GM21576 (cell line): Measurements from ENCODE around the gene PDK2.

ENCODE experiments used
- ATAC-seq: cut with Tn5 transposase; IDR thresholded peaks from one replicate; pipeline ENCODE4 v1.9.1; 2021; ENCODE audit warnings: mild to moderate bottlenecking, moderate library complexity; ENCODE audit not compliant: unreplicated experiment

The PDK2 gene

GRCh38 chr17:50078430-50078829, 16.7 kb upstream of the PDK2 start:
- no peak for ATAC-seq

DNA sequence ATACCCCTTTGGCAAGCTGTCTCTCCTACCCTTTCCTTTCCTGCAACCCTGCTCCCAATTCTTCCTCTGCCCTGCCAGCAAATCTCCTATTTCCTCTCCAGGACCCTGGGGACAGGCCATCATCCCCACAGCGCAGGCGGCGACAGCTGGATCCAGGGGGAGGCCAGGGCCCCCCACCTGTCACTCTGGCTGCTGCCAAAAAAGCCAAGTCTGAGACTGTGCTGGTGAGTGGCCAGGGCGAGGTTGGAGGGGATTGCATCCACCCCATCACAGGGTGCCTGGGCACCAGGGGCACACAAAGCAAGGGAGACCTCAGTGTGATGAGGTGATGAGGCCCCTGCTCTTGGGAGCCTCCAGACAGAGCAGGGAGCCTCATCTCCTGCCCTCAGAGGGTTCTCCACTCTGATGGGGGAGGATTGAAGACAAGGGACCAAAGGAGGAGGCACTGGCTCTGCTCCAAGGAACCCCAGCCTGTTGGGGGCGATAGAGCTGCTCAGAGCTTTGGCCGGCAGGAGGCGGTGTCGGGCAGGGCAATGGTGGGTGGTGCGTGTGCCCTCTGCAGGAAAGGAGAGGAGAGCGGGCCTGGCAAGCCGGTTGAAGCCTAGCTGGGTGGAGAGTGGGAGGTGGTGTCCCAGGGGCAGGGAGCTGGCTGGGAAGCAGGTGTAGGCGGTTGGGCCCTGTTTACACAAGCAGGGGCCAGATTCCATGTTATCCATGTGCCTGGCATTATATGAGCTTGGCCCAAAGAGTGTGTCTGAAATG, 15.6 kb upstream of the PDK2 start:
- no peak for ATAC-seq

DNA sequence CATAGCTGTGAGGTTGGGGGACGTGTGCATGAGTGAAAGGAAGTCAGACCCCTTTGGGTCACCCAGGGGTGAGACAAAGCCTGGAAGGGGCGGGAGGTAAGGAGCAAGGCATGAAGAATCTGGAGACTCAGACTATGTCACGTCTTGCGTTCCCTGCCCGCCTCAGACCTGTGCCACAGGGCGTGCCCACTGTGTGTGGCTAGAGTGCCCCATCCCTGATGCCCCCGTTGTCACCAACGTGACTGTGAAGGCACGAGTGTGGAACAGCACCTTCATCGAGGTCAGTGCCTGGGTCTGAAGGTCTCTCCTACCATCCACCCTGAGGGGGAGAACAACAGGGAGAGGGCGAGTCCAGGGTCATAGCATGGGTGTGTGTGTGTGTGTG, 15.1 kb upstream of the PDK2 start:
- no peak for ATAC-seq

- no peak for ATAC-seq
Measured at GRCh38 chr17:50080827-50081226, 14.3 kb upstream of the PDK2 start.

DNA sequence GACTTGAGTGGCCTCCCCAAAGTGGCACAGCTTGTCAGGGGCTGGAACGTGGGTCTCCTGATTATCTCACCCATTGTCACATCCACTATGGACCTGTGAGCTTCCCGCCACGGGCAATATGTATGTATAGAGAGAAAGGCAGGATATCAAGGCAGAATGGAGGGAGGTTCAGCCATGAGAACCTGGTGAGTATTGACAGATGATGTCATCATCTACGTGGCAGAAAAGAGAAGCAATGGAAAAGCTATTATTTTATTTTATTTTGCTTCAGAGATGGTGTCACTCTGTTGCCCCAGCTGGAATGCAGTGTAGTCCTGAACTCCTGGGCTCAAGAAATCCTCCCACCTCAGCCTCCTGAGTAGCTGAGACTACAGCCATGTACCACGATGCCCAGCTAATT, 13.4 kb upstream of the PDK2 start:
- no peak for ATAC-seq

DNA sequence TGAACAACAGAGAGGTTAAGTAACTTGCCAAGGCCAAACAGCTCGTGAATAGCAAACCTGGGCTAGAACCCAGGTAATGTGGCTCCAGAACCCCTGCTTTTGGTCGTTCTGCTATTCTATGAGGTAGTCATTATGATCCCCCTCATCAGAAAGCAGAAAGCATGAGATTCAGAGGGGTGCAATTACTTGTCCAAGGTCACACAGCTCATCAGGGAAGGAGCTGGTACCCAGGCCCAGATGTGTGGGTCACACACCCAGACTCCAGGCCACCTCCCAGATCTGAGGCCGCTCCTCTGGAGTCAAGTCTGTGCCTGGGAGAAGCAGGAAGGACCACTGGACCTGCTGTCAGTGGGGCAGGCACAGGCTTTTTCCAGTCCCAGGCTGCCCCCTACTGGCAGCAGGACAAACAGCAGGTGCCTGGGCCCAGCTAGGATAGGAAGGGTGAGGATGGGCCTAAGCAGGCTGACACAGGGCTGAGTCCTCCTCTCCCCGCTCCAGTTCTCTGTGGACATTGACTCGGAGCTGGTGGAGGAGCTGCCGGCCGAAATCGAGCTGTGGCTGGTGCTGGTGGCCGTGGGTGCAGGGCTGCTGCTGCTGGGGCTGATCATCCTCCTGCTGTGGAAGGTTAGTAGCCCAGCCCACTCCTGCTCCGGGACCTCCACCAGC, 7.8 kb upstream of the PDK2 start:
- peak; percentile 68 for ATAC-seq

GRCh38 chr17:50087912-50088405, 7.2 kb upstream of the PDK2 start:
- no peak for ATAC-seq

GRCh38 chr17:50088952-50089825, 6.0 kb upstream of the PDK2 start:
- no peak for ATAC-seq

- ATAC-seq: no peak
Measured at GRCh38 chr17:50090071-50090470, 5.1 kb upstream of the PDK2 start.

DNA sequence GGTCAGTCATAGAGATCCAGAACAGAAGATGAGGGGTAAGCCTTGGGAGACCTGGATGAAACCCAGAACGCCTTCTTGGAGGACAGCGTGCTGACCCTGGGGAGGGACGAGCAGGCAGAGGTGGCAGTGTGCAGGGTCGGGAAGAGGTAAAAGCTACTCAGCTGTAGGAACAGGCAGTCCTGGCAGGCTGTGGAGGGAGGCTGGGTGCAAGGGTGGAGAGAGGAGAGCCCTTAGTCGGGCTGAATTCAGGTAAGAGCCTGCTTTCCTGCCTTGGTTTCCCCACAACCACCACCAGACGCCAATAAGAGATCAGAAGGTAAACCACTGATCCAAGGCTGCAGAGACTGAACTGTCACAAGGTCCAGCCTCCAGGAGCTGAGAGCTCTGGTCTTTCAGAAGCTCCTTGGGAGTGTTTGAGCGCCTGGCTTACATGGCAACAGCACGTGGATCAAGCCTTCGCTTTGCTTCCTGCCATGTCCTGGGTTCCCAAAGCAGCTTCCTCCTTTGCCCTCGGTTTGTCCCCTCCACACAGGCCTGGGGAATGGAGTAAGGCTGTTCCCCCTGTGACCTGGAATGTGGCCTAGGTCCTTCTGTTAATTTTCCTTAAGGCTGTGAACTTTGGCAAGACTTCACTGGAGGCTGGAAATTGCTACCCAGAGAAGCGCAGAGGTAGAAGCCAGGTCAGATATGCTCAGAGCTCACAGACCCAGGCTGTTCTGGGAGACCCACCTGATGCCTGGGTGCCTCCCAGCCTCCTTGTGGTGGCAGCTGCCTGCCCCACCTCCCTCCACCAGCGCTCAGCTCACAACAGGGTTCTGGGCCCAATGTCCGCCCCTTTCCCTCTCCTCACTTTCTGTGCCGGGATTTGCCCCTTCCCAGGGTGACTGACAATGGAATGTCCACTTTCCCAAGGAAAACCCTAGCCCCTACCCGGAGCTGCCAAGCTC, 3.9 kb upstream of the PDK2 start:
- no peak for ATAC-seq

GRCh38 chr17:50091918-50092285, 3.2 kb upstream of the PDK2 start:
- ATAC-seq: no peak

DNA sequence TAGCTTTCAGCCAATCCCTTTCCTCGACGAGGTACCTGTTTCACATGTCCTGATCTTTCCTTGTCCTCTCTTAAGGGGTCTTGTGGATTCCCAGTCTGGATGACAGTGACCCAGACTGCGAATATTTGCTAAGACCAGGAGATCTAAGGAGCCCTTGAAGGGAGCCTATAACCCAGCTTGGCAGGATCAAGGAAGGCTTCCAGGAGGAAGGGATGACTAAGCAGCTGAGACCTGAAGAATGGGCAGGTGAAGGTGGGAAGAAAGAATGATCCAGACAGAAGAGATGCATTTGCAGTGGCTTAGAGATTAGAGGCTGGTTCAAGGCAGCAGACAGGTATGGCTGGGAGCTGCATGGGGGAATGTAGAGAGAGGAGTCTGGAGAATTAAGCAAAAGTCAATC, 1.9 kb upstream of the PDK2 start:
- no peak for ATAC-seq

DNA sequence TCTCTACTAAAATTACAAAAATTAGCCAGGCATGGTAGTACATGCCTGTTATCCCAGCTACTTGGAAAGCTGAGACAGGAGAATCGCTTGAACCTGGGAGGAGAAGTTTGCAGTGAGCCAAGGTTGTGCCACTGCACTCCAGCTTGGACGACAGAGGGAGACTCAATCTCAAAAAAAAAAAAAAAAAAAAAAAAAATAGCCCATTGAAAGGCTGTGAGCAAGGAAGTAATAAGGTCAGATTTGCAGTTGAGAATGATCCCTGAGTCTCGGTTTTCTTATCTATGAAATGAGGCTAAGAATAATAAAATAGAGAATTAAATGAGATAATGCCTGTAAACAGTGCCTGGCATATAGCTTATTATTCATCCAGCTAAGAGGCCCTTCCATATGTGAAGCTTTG, 1.3 kb upstream of the PDK2 start:
- no peak for ATAC-seq

DNA sequence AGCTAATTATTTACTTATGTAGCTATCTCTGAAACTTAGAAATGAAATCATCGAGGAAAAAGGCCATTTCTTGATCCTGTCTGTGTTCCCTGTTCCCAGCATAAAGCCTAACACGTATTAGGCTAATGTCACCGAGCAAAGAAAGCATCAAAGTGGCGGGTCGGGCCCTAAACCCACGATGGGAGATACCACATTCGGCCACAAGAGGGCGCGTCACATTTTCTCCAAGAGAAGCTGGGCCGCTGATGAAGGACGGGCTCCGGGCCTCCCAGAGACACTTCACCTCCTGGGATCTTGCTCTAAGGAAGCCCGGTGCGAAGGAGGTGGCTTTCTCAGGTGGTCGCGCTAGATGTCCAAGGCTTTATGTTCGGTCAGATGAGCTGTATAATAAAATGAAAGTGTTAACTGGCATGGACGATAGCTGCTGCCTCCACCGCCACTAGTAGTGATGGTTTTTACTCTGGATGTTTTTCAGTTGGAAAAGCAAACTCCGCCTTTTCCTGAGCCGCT, 853 bp upstream of the PDK2 start:
- ATAC-seq: no peak

DNA sequence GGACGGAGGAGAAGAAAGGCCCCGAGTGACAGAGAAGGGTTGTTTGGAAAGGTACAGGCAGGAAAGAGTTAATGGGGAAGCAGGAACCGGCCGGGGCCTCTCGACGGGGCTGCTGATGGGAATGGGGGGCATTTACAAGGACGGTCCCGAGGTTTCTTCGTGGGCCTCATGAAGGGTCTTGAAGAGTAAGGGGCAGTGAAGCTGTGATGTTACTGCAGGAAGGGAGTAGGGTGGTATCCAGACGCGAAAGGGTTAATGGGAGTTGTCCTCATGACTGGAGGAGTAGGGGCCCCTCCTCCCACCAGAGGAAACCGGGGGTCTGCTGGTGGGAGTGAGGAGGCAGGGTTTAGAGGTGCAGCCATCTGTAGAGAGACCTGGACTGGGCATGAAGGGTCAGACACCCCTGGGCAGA, 481 bp downstream of the PDK2 start:
- ATAC-seq: no peak

GRCh38 chr17:50096092-50096491, 941 bp downstream of the PDK2 start:
- no peak for ATAC-seq

DNA sequence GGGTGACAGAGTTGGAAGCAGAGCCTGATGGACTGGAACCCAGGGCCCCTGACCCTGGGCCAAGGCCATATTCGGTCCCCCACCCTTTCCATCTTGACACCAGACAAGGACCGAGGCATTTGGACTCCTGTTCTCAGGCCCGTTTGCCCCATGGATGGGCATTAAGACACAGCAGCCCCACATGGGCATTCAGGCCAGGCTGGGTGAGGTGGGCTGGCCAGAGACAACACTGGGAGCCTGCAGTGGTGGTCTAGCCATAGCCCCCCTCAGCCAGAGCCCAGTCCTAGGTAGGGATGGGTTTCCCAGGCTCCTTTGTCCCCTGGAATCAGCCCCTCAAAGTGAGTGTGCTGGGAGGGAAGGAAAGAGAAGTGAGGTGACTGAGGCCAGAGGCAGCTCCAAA, 1.6 kb downstream of the PDK2 start:
- no peak for ATAC-seq

- no peak for ATAC-seq
Measured at GRCh38 chr17:50097455-50097854, 2.3 kb downstream of the PDK2 start.

DNA sequence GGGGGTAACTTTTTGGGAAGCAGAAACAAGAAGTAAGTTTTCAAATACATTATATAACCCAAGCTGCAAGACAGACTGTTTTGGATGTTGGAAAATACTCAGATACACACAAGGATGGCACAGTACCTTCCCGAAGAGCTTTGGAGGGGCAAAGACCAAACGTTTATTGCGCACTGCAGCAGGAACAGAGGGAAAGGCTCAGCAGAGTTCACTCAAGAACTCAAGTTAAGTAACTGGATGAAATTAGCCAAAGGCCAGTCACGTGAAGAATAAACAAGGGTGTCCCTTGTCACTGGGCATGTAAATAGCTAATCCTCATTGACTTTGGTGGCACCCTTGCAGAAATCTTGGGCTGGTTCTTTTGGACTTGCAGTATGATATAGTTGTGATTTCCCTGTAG, 2.8 kb downstream of the PDK2 start:
- no peak for ATAC-seq

DNA sequence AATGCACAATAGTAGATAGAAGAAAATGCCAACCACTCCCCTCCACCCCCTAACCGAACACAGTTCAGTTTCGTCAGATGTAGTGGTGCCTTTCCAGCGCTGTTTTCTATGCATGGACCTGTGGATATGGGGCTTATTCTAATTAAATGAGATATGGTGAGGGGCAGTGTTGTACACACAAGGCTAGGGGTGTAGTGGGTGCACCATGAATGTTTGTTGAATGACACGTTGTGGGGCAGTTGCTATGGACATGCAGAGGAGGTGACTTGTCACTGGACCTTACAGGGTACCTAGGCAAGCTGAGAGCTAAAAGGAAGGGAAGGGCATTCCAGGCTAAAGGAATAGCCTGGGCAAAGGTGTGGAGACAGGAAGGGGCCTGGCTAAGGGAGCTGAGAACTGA, 3.4 kb downstream of the PDK2 start:
- ATAC-seq: no peak
